ENCODE results near the gene ZNF277.

DNA sequence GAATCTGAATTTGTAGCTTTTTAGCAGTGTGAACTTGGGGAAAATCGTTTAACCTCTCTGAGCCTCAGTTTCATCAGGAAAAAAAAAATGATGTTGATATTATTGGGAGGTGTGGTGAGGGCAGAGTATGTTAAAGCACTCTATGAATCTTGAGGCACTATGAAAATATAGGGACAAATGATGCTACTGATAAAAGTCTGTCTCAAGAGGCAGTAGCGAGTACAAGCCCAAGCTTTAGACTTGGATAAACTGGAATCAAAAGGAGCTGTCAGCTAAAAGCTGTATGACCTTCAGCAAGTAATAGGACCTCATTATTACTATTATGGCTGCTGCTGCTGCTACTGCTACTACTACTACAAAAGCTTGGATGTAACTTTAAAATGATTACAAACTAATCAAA, 8.4 kb downstream of the ZNF277 start:
- no peak for TF ChIP-seq HDAC2 (IDR thresholded peaks at IDR 0.05)
- no peak for TF ChIP-seq RCOR1 (conservative IDR thresholded peaks at IDR 0.05; ENCODE audit: low read depth, low read length)
- TF ChIP-seq HCFC1 (IDR thresholded peaks at IDR 0.05; ENCODE audit: low read length) = no peak
- no peak for TF ChIP-seq JUNB (IDR thresholded peaks at IDR 0.05)
- TF ChIP-seq, protein P1, sequence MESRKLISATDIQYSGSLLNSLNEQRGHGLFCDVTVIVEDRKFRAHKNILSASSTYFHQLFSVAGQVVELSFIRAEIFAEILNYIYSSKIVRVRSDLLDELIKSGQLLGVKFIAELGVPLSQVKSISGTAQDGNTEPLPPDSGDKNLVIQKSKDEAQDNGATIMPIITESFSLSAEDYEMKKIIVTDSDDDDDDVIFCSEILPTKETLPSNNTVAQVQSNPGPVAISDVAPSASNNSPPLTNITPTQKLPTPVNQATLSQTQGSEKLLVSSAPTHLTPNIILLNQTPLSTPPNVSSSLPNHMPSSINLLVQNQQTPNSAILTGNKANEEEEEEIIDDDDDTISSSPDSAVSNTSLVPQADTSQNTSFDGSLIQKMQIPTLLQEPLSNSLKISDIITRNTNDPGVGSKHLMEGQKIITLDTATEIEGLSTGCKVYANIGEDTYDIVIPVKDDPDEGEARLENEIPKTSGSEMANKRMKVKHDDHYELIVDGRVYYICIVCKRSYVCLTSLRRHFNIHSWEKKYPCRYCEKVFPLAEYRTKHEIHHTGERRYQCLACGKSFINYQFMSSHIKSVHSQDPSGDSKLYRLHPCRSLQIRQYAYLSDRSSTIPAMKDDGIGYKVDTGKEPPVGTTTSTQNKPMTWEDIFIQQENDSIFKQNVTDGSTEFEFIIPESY (IDR thresholded peaks at IDR 0.05) = no peak
- TF ChIP-seq POLR2A (IDR thresholded peaks at IDR 0.05; ENCODE audit: low read depth, low read length) = no peak
- TF ChIP-seq NR2C1 (IDR thresholded peaks at IDR 0.05) = no peak
- TF ChIP-seq POLR2AphosphoS5 (IDR thresholded peaks at IDR 0.05; ENCODE audit: low read length) = no peak
- TF ChIP-seq EGR1 (IDR thresholded peaks at IDR 0.05; ENCODE audit: borderline replicate concordance in 1 of 2, low read depth in 2 of 2, low read length in 2 of 2) = no peak
- no peak for TF ChIP-seq SIN3A (IDR thresholded peaks at IDR 0.05; ENCODE audit: low read depth, low read length)
- no peak for TF ChIP-seq TAF1 (IDR thresholded peaks at IDR 0.05; ENCODE audit: borderline replicate concordance, low read depth, low read length)
- TF ChIP-seq, protein P2, sequence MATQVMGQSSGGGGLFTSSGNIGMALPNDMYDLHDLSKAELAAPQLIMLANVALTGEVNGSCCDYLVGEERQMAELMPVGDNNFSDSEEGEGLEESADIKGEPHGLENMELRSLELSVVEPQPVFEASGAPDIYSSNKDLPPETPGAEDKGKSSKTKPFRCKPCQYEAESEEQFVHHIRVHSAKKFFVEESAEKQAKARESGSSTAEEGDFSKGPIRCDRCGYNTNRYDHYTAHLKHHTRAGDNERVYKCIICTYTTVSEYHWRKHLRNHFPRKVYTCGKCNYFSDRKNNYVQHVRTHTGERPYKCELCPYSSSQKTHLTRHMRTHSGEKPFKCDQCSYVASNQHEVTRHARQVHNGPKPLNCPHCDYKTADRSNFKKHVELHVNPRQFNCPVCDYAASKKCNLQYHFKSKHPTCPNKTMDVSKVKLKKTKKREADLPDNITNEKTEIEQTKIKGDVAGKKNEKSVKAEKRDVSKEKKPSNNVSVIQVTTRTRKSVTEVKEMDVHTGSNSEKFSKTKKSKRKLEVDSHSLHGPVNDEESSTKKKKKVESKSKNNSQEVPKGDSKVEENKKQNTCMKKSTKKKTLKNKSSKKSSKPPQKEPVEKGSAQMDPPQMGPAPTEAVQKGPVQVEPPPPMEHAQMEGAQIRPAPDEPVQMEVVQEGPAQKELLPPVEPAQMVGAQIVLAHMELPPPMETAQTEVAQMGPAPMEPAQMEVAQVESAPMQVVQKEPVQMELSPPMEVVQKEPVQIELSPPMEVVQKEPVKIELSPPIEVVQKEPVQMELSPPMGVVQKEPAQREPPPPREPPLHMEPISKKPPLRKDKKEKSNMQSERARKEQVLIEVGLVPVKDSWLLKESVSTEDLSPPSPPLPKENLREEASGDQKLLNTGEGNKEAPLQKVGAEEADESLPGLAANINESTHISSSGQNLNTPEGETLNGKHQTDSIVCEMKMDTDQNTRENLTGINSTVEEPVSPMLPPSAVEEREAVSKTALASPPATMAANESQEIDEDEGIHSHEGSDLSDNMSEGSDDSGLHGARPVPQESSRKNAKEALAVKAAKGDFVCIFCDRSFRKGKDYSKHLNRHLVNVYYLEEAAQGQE (IDR thresholded peaks at IDR 0.05; ENCODE audit: low read depth, low read length) = no peak
